GM19238 (cell line): ENCODE data around the gene LACC1.
A peak's percentile ranks its signal among the peaks of the same experiment; 100 is the strongest.

Source experiments
- DNase-seq: peaks from one replicate; pipeline ENCODE4 v3.0.0; 2011; ENCODE audit warnings: low spot score; ENCODE audit not compliant: insufficient read length

LACC1 gene

GRCh38 chr13:43883631-43884030 is 3.9 kb downstream of the LACC1 start:
- DNase-seq = no peak

GRCh38 chr13:43884222-43884621 is 4.5 kb downstream of the LACC1 start:
- no peak for DNase-seq

- DNase-seq = no peak
Measured at GRCh38 chr13:43894438-43894837, 14.7 kb downstream of the LACC1 start.

- DNase-seq = no peak
Measured at GRCh38 chr13:43895940-43896339, 16.2 kb downstream of the LACC1 start.

- DNase-seq = peak; percentile 9
Measured at GRCh38 chr13:43905435-43906031, 25.8 kb downstream of the LACC1 start.

- no peak for DNase-seq
Measured at GRCh38 chr13:43908156-43909126, 28.7 kb downstream of the LACC1 start.

GRCh38 chr13:43910856-43911255 is 31.2 kb downstream of the LACC1 start:
- DNase-seq = no peak

- no peak for DNase-seq
Measured at GRCh38 chr13:43911278-43911677, 31.6 kb downstream of the LACC1 start.

GRCh38 chr13:43911871-43912270 is 32.2 kb downstream of the LACC1 start:
- DNase-seq = no peak

- no peak for DNase-seq
Measured at GRCh38 chr13:43915451-43915850, 35.7 kb downstream of the LACC1 start.

- no peak for DNase-seq
Measured at GRCh38 chr13:43916828-43917227, 37.1 kb downstream of the LACC1 start.

GRCh38 chr13:43918636-43919035 is 38.9 kb downstream of the LACC1 start:
- no peak for DNase-seq

GRCh38 chr13:43920965-43921674 is 41.4 kb downstream of the LACC1 start:
- no peak for DNase-seq

- no peak for DNase-seq
Measured at GRCh38 chr13:43924549-43925245, 45.0 kb downstream of the LACC1 start.

GRCh38 chr13:43929947-43930346 is 50.2 kb downstream of the LACC1 start:
- no peak for DNase-seq

GRCh38 chr13:43933378-43933777 is 53.7 kb downstream of the LACC1 start:
- DNase-seq = peak; percentile 29

GRCh38 chr13:43934273-43934672 is 54.6 kb downstream of the LACC1 start:
- no peak for DNase-seq

GRCh38 chr13:43935878-43936277 is 56.2 kb downstream of the LACC1 start:
- no peak for DNase-seq

GRCh38 chr13:43936647-43937046 is 56.9 kb downstream of the LACC1 start:
- no peak for DNase-seq

- DNase-seq = no peak
Measured at GRCh38 chr13:43937839-43938238, 58.1 kb downstream of the LACC1 start.

GRCh38 chr13:43938449-43938848 is 58.7 kb downstream of the LACC1 start:
- no peak for DNase-seq
